Measurements from ENCODE around the gene PFKM. TPM values are rescaled to one million over a fixed set of nuclear protein-coding genes. Genes with fewer than 3 reads are reported as not detected.

The PFKM gene
- total and polyA plus RNA-seq, 4 donors = 4.5 to 23.9 (median 5.8) TPM

GRCh38 chr12:48119834-48120195, 651 bp downstream of the PFKM start:
- Histone ChIP-seq H3K4me1 (ENCODE audit: control insufficient read depth in 4 of 4, insufficient read depth in 4 of 4, low read length in 3 of 4) (peaks cover 0 to 4% (median under 1%) of the 10 kb centered on the region in 4 donors), H3K27ac (ENCODE audit: low read depth in 1 of 2, low read length in 2 of 2) (no peak overlapping the region), H3K4me3 (ENCODE audit: low read depth in 1 of 3, low read length in 3 of 3) (peak overlapping the region; percentile 22 to 45 (median 44)), H3K9me3 (ENCODE audit: control insufficient read depth in 4 of 4, low read length in 3 of 4) (no peaks in the 10 kb centered on the region), H3K36me3 (ENCODE audit: control insufficient read depth in 4 of 4, insufficient read depth in 3 of 4, low read depth in 1 of 4, low read length in 3 of 4) (no peaks in the 10 kb centered on the region), H3K9ac (ENCODE audit: low read depth in 1 of 2, low read length in 2 of 2) (no peak overlapping the region), H3K27me3 (ENCODE audit: control insufficient read depth in 4 of 4, insufficient read depth in 4 of 4, low read length in 3 of 4) (no peaks in the 10 kb centered on the region)
- TF ChIP-seq ATF3 (IDR thresholded peaks at IDR 0.05) = no peak
- no peak for TF ChIP-seq CTCF (IDR thresholded peaks at IDR 0.05; ENCODE audit: low read depth, low read length, missing input control)
- no peak for TF ChIP-seq RAD21 (IDR thresholded peaks at IDR 0.05)
- TF ChIP-seq REST (IDR thresholded peaks at IDR 0.05) = no peak
- TF ChIP-seq RXRA (IDR thresholded peaks at IDR 0.05) = no peak
- TF ChIP-seq NR2F2 (IDR thresholded peaks at IDR 0.05) = no peak
- no peak for TF ChIP-seq EGR1 (IDR thresholded peaks at IDR 0.05; ENCODE audit: low read depth in 2 of 2)
- no peak for TF ChIP-seq HNF4A (conservative IDR thresholded peaks at IDR 0.05)
- no peak for TF ChIP-seq HNF4G (IDR thresholded peaks at IDR 0.05)
- TF ChIP-seq ZBTB33 (IDR thresholded peaks at IDR 0.05) = no peak
- no peak for TF ChIP-seq MAX (IDR thresholded peaks at IDR 0.05)
- TF ChIP-seq YY1 (IDR thresholded peaks at IDR 0.05) = no peak
- TF ChIP-seq GABPA (IDR thresholded peaks at IDR 0.05 in 1 of 2, conservative IDR thresholded peaks at IDR 0.05 in 1 of 2) = no peak
- TF ChIP-seq TAF1 (conservative IDR thresholded peaks at IDR 0.05) = no peak
- TF ChIP-seq JUND (IDR thresholded peaks at IDR 0.05) = no peak
- TF ChIP-seq SP1 (IDR thresholded peaks at IDR 0.05) = no peak
- no peak for TF ChIP-seq FOXA2 (IDR thresholded peaks at IDR 0.05)
- whole genome bisulfite sequencing = 39% methylated on average over 5 of the region's 5 CpGs
- no peak for DNase-seq (ENCODE audit: low spot score)

- Histone ChIP-seq H3K27ac (ENCODE audit: low read depth in 1 of 2, low read length in 2 of 2) (no peak overlapping the region), H3K9me3 (ENCODE audit: control insufficient read depth in 4 of 4, low read length in 3 of 4) (no peaks in the 10 kb centered on the region), H3K9ac (ENCODE audit: low read depth in 1 of 2, low read length in 2 of 2) (no peak overlapping the region), H3K4me1 (ENCODE audit: control insufficient read depth in 4 of 4, insufficient read depth in 4 of 4, low read length in 3 of 4) (peaks cover 0 to 4% (median under 1%) of the 10 kb centered on the region in 4 donors), H3K27me3 (ENCODE audit: control insufficient read depth in 4 of 4, insufficient read depth in 4 of 4, low read length in 3 of 4) (no peaks in the 10 kb centered on the region), H3K36me3 (ENCODE audit: control insufficient read depth in 4 of 4, insufficient read depth in 3 of 4, low read depth in 1 of 4, low read length in 3 of 4) (no peaks in the 10 kb centered on the region), H3K4me3 (ENCODE audit: low read depth in 1 of 3, low read length in 3 of 3) (no peak overlapping the region)
- no peak for DNase-seq (ENCODE audit: low spot score)
- 90% methylated on average over 1 of the region's 1 CpG for WGBS
- TF ChIP-seq SP1 (IDR thresholded peaks at IDR 0.05) = no peak
- TF ChIP-seq HNF4G (IDR thresholded peaks at IDR 0.05) = no peak
- no peak for TF ChIP-seq YY1 (IDR thresholded peaks at IDR 0.05)
- TF ChIP-seq NR2F2 (IDR thresholded peaks at IDR 0.05) = no peak
- TF ChIP-seq RAD21 (IDR thresholded peaks at IDR 0.05) = no peak
- no peak for TF ChIP-seq EGR1 (IDR thresholded peaks at IDR 0.05; ENCODE audit: low read depth in 2 of 2)
- TF ChIP-seq TAF1 (conservative IDR thresholded peaks at IDR 0.05) = no peak
- no peak for TF ChIP-seq RXRA (IDR thresholded peaks at IDR 0.05)
- TF ChIP-seq JUND (IDR thresholded peaks at IDR 0.05) = no peak
- no peak for TF ChIP-seq FOXA2 (IDR thresholded peaks at IDR 0.05)
- no peak for TF ChIP-seq REST (IDR thresholded peaks at IDR 0.05)
- TF ChIP-seq ATF3 (IDR thresholded peaks at IDR 0.05) = no peak
- TF ChIP-seq ZBTB33 (IDR thresholded peaks at IDR 0.05) = no peak
- TF ChIP-seq FOXA1 (IDR thresholded peaks at IDR 0.05) = no peak
Measured at GRCh38 chr12:48121522-48121921, 2.4 kb downstream of the PFKM start.
